Right hindlimb (tissue), 1 donor: Measurements from ENCODE around the gene SCN11A.
"Not testable (repeated sequence)": the region's sequence is repeated elsewhere in the genome, so short reads cannot be mapped to it uniquely, and the experiment has no call there.

Source experiments
- DNase-seq: peaks from one replicate; pipeline ENCODE4 v3.0.0-alpha.2; 2018

SCN11A gene

DNA sequence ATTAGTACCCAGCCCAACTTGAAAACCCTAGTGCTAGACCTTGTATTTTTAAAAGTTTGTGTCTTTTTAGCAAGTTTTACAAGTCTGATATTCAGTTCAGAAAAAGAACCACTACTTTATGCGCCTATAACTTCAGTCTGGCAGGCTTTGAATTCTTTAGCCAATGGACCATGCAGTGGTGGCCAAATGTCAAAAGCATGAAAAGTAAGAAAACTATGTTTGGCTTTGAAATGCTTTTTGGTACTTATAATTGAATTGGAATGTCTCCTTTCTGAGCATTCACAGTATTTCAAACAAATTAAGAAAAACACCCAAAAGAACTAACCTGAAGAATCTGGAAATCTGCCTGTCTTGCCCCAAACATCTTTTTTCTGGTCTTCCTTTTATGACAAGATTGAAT is 12.9 kb upstream of the SCN11A start:
- DNase-seq, result no peak

DNA sequence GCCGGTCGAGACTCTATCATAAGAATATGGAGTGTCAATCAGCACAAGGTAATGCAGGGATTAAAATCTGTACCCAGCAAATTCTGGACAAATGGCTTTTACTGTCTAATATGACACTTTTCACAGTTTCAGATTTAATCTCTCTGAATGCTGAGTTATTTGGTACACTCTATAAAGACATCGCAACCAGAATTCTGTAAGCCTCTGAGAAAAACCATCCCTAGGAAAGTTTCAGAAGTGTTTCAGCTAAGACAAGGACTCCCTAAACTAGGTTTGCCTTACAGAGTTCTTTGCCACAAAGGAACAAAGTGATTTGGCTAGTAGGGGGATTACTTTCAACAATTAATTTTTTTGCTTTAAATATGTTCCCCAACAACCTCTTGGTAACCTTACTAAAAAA is 11.4 kb upstream of the SCN11A start:
- DNase-seq, result no peak

DNA sequence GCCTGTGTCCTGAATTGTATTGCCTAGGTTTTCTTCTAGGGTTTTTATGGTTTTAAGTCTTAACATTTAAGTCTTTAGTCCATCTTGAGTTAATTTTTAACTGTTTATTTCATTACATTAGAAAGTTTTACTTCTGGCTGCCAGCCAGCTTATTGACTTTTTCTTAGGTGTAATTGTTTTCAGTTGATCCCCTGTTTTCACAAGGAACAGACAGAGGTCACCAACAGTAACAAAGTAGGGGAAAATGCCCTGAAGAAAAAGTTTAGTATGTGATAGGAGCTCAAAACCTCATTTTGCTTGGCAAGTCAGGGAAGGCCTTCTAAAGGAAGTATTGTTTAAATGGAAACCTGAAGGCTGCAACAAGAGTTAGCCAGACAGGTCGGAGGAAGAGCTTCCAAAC is 10.4 kb upstream of the SCN11A start:
- DNase-seq, result no peak

DNA sequence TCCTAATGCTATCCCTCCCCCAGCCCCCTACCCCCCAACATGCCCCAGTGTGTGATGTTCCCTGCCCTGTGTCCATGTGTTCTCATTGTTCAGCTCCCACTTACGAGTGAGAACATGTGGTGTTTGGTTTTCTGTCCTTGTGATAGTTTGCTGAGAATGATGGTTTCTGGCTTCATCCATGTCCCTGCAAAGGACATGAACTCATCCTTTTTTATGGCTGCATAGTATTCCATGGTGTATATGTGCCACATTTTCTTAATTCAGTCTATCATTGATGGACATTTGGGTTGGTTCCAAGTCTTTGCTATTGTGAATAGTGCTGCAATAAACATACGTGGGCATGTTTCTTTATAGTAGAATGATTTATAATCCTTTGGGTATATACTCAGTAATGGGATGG is 9.5 kb upstream of the SCN11A start:
- not testable (repeated sequence) for DNase-seq

DNA sequence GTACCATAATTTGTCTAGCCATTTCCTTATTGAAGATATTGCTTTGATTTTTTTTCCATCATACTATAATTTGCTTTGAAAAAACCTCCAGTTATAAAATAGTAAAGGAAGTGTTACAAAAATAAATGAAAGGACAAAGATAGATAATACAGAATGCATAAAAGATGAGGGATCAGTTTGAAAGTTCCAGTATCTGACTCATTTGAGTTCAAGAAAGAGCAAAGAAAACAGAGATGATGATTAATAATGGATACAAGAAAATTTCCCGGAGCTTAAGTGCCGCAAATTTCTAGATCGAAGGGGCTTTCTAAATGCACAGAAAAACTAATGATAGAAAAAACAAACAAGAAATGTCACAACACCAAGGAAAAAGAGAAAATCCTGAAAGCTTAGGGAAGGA is 4.4 kb upstream of the SCN11A start:
- DNase-seq, result no peak

DNA sequence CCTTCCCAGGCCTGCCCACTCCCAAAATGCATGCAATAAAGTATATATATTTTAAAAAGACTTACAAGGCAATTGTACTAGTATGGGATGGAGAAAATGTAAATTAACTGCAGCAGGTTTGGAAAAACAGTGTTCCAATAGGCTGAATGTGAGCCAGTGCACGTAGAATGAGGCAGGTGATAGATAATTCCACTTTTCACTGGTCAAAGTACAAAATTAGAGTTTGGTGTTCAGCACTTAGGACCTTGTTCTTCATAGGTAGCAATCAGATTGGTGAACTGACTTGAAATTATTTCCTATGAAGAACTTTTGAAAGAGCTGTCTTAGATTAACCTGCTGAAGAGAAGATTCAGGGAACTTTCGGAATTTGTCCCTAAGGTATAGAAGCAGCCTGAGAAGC is 2.0 kb upstream of the SCN11A start:
- DNase-seq, result no peak

DNA sequence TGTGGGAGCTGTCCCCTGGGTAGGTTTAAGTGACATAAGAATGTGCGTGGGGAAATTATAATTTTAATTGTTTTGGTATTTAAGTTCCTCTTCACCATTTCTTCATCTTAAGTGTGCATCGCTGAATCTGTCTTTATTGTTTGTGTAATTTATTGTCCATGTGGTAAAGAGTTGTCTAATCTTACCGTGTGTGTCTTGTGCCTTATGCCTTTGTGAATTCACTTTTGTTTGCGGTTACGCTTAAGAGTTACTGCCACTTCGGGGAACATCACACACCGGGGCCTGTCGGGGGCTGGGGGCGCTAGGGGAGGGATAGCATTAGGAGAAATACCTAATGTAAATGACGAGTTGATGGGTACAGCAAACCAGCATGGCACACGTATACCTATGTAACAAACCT is 839 bp upstream of the SCN11A start:
- no peak for DNase-seq

DNA sequence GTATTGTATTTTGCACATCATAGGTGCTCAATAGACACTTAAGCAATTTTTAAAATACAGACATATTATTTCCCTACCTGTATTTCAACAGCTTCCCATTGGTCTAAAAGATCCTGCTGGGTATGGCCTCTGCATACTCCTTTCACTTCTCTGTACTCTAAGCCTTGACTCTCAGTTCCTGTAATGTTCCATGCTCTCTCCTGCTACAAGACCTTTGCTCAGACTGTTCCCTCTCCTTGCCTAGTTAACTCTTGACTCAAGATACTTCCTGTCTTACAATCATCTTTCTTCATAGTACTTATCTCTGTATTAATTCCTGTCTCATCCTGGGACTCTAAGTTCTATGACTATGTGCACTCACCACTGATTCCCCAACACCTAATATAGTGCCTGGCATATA is 1.7 kb downstream of the SCN11A start:
- no peak for DNase-seq

DNA sequence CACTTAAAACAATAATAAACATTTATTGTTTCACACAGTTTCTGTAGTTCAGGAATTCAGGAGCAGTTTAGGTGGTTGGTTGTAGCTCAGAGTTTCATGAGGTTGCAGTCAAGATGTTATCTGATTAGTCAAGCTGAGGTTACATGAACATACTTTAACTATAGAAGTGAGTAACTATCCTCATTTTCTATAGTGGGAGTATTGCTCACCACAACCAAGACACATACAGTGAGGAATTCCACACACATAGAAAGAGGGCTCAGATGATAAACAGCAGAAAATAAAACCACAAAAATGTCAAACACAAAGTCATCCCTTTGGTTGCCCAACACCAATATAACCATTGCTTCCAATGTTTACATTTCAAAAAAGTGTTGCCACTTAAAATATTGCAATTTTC is 13.6 kb downstream of the SCN11A start:
- DNase-seq, result no peak

DNA sequence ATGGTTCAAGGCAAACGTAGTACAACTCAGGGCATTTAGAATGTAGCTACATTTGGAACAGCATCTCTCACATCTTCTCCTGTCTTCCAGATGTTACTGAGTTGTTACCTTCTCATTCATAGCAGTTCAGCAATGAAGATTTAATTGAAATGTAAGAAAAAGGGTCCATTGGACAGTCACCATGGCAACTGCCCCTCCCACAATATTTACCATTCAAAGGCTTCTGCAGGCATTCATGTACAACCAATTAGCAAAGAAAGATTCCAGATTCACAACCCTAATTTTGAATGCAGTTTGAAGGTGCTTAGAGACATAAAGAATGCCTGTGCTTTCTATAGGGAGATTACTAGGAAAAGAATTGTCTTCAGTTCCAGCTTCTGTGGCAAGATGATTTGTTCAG is 22.2 kb downstream of the SCN11A start:
- DNase-seq, result no peak

DNA sequence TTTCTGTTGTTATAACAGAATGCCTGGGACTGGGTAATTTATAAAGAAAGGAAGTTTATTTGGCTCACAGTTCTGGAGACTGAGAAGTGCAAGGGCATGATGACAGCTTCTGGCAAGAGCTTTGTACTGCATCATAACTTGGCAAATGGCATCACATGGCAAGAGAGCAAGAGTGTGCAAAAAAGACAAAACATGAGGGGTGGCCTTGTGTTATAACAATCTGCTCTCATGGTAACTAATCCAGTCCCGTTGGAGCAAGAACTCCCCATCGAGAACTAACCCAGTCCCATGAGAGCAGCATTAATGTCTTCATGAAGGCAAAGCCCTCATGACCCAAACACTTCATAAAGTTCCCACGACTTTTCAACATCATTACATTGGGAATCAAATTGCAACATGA is 23.2 kb downstream of the SCN11A start:
- no peak for DNase-seq

DNA sequence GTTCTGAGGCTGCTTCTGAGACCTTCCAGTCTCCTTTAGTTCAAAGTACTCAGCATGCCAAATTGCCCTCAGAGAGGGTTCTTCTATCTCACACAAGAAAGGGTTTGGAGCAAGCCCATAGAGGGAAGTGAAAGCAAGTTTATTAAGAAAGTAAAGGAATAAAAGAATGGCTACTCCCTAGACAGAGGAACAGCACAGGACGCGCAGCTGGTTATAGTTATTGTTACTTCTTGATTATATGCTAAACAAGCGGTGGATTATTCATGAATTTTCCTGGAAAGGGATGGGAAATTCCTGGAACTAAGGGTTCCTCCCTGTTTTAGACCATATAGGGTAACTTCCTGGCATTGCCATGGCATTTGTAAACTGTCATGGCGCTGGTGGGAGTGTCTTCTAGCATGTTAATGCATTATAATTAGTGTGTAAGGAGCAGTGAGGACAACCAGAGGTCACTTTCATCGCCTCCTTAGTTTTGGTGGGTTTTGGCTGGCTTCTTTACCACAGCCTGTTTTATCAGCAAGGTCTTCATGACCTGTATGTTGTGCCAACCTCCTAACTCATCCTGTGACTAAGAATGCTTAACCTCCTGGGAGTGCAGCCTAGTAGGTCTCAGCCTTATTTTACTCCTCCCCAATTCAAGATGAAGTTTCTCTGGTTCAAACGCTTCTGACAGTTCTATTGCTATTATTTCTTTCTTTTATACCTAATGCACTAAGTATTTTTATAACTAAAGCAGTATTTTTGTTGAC is 26.3 kb downstream of the SCN11A start:
- DNase-seq, result no peak

DNA sequence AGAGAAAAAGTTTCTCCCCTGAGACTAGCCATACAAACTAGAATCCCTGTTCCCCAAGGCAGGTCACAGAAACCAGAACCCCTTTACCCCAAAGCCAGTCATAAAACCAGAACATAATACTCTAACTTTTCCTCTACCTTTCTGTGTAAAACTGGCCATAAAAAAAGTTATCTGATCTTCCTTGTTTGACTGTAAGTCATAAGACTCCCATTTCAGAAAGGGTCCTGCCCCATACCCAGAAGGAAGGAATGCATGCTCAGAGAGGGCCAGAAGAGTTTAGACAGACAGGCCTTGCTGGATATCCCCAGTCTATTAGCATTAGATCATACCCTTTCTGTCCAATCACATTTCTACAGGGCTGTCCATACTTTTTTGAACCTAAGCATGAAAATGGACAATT is 27.2 kb downstream of the SCN11A start:
- DNase-seq, result no peak

DNA sequence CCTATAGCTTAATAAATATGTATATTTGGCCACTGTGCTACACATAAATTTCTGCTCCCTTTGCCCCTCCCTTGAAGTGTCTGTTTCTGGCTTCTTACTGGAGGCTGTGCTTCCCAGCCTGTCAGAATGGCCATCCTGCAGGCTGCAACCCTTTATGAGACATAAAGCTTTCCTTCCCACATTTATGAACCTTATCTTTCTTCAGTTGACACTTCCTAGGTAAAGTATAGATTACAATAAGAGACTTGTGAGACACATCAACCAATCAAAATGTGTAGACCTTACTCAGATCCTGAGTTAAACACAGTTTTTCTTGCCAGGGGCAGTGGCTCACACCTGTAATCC is 29.5 kb downstream of the SCN11A start:
- no peak for DNase-seq

DNA sequence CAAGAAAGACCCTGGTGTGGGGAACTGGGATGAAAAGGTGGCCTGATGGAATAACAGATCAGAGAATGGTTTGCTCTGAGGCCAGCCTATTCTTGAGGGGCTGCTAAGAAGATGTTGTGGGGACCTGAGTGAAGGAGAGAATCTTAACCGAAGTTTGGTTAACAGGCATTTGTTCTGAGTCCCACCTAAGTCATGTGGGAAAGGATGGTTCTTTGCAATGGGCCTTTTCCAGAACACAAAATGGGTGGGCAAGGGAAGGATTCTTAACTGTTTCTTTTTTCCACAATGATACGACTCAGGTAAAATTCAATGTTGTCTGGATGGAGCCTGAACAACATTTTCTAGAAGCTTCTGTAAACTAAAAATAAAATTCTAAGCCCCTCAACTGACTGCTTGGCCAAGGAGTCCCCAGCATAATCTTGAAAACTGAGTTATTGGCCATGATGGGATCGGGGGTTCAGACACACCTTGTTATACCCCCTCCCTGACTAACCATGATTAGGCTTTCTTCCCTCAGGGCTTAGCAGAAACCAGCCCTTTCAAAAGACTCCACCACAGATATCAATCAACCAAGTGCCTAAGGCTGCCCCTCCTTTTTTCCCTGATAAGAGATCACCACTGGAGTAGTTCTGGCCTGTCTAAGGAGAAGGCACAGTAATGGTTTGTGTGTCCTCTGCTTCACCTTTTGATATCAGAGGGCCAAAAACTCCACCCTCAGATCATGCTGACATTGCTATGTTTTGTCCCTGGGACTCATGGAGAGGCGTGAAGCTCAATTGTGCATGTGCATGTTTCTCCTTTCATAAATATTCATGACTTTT is 30.1 kb downstream of the SCN11A start:
- no peak for DNase-seq

DNA sequence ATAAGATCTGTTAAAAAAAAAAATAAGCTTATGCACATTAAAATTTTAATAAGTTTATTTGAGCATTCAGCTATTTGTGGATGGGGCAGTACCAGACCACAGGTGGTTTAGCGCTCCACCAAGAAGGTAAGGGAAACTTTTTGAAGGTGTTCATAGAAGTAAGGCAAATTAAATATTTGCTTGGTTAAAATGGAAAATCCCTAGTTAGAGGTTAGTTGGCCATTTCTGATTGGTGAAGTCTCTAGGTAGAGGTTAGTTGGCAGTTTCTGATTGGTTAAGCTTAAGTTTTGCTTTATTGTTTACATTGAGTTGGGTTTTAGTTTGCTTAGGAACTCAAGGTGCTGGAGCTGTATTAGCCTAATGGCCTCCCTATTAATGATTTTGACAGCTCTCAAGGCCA is 30.7 kb downstream of the SCN11A start:
- no peak for DNase-seq

DNA sequence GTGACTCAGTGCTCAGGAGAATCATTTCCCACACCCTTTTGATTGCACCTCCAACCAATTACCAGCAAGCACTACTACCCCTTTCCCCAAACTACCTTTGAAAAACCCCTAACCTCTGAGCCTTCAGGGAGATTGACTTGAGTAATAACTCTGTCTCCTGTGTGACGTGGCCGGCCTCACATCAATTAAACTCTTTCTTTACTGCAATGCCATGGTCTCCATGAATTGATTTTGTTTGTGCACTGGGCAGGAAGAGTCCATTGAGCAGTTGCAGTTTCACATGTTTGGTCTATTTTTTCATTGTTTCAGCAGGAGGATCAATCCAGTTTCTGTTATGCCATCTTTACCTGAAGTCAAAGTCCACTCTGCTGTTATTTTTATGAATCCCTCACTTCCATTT is 32.4 kb downstream of the SCN11A start:
- DNase-seq, result no peak

DNA sequence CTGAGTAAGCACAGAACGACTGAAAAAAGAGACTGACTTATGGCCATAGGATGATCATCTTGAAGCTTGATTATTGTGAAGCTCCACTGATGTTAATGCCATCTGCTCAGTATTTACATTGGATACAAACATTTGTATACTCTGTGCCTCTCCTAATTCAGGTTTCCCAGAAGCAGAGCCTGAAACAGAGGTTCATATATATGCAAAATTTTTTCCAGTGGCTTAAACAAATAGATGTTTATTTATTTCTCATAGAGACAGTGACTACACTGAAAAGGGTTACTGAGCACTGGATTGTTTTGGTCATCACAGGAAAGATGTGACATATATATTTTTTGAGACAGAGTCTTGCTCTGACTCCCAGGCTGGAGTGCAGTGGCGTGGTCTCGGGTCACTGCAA is 36.3 kb downstream of the SCN11A start:
- DNase-seq, result no peak

DNA sequence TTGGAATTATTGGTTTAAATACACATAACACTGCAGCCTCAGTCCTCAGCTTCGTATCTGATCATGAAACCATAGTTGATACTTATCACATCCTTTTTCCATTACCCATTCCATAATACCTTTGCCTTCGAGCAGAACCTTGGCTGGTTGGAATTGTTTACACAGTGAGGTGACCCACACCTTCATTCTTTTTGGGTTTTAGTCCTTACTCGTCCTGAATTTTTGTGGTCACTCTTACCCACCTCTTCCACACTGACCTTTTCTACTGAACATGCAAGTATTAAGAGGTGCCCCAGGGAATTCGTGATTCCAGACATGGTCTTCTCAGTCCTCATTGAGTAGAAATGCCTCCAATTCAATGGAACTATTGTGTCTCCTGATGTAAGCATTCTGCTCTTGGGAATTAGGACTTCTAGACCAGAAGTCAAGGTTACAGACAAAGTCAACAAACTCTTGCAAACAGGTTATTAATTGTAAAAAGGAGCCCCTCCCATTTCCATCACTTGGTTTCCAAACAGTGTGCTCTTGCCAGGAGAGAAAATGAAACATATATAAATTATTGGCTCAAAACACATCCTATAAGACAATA is 37.7 kb downstream of the SCN11A start:
- DNase-seq, result no peak

DNA sequence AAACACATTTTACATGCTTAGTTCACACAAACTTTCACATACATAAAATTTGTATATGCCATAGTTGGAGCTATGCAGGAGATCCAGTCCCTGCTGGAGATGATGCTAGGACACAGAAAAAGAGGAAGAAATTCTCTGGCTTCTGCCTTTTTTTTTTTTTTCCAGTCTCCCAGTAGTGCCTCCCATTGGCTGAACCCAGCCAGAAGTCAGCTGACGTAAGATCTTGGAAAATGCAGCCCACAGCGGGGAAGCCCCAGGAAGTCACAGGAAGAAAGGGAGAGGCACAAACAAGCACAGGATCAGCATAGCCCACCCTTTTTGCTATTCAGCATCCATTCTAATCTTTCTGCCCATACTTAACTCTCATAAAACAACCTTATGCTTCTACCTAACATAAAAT is 38.5 kb downstream of the SCN11A start:
- no peak for DNase-seq

DNA sequence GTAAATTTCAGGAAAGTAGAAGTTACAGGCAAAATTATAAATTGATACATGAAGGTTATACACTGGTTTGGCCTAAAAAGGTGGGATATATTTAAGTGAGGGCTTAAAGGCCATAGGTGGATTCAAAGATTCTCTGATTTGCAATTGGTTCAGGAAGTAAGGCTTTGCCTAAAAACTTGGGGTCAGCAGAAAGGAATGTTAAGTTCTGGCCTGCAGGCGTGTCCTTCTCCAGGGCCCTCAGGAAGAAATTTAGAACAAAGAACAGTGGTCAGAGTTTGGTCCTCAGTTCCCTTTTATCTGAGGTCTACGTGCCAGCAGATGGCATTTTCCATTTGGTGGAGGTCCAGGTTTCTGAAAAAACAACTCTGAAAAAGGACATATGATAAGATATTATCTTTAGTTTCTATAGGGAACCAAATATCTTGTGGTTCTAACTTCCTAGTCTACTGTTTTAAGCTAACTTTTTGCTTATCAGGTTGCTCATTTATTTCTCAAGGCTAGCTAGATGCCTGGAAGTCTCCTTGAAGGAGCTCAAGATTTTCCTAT is 40.5 kb downstream of the SCN11A start:
- DNase-seq, result no peak

DNA sequence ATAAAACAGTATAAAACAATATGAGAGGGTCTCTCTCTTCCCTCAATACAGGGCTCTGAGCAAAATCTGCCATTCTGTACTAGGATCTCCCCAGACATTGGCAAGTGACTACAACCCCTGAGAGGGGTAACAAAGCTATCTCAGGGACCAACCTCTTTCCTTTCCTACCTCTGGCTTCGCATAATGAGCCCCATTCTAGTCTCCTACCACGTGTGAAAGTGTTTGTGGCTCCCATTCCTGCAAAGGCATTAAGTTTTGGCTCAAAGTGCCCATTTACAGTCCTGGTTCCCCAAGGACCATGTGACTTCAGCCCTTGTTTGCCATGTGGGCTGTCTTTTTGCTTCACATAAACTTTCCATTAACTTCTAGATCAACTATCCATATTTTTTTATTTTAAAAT is 46.4 kb downstream of the SCN11A start:
- DNase-seq, result no peak
